Activated T-helper 1 cell treated with anti-CD3 and anti-CD28 coated beads, Interleukin-12 subunit alpha, Interleukin-12 subunit beta, Interleukin-2, Interleukin-4 antibody, amounts not matched to agents 30 ng/mL and 10 ng/mL and 1 ng/mL, durations not matched to agents 14 hours and 24 hours and 36 hours (primary cell): ENCODE results near the gene HINT3. TPM values are rescaled to one million over a fixed set of nuclear protein-coding genes. Genes with fewer than 3 reads are reported as not detected.
"Not testable (repeated sequence)": the region's sequence is repeated elsewhere in the genome, so short reads cannot be mapped to it uniquely, and the experiment has no call there.

Source experiments
- DNase-seq: peaks from one replicate; pipeline ENCODE4 v3.0.0; 2021; ENCODE audit warnings: low spot score
- H3K27ac Mint-ChIP-seq: one replicate; pipeline ENCODE4 v1.8.0; 2021; ENCODE audit warnings: mild to moderate bottlenecking, mixed read lengths
- H3K27me3 Mint-ChIP-seq: one replicate; pipeline ENCODE4 v1.8.0; 2022; ENCODE audit warnings: mild to moderate bottlenecking, moderate library complexity, mixed read lengths; ENCODE audit not compliant: insufficient read depth
- H3K36me3 Mint-ChIP-seq: one replicate; pipeline ENCODE4 v1.8.0; 2021; ENCODE audit warnings: low read depth, mixed read lengths
- H3K4me1 Mint-ChIP-seq: one replicate; pipeline ENCODE4 v1.8.0; 2021; ENCODE audit warnings: low read depth, mixed read lengths
- H3K4me3 Mint-ChIP-seq: one replicate; pipeline ENCODE4 v1.8.0; 2021; ENCODE audit warnings: mild to moderate bottlenecking, moderate library complexity, mixed read lengths
- H3K9me3 Mint-ChIP-seq: one replicate; pipeline ENCODE4 v1.8.0; 2021; ENCODE audit warnings: mixed read lengths
- intact Hi-C: fragments of 100-400 bp; cut with micrococcal nuclease; formaldehyde crosslinking; loops from one replicate; pipeline ENCODE4 v1.15.1; 2024
- total RNA-seq: library from RNA; stranded (reverse); gene quantifications from 2 replicates; pipeline ENCODE4 v1.2.3, GENCODE V29; 2022

Gene HINT3
- total RNA-seq, 1 donor from 2014 or later = 9.4 TPM

DNA sequence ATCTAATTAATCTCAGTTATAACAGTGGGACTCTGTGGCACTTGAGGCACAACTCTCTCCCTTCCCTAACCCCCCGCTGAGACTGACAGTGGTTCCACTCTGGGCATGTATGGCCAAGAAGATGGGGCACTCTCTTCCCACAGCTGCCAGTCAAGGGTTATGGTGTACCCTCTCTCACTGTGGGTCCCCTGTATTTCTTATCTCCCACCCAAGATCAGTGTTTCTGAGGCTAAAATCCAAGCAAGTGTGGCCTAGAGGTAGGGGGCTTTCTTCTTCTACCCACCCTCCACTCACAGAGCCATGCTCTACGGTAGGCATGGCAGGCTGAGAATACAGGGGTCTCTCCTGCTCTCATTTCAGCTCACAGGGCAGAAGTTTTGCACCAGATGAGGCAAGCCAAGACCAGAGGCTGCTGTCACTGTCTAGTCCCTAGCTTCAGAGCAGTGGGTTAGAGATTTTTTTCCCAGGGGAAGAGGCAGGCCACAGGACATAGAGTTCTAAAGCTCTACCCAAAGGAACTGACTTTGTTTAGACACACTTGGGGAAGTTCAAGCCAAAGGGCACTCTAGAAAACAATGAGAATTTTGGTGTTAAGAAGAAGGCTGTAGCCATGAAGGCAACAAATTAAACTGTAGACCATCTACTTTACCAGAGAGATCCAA is 31.7 kb upstream of the HINT3 start:
- no peaks in the 10 kb centered on the region for H3K27me3 Mint-ChIP-seq
- intact Hi-C loops = no loop called here

DNA sequence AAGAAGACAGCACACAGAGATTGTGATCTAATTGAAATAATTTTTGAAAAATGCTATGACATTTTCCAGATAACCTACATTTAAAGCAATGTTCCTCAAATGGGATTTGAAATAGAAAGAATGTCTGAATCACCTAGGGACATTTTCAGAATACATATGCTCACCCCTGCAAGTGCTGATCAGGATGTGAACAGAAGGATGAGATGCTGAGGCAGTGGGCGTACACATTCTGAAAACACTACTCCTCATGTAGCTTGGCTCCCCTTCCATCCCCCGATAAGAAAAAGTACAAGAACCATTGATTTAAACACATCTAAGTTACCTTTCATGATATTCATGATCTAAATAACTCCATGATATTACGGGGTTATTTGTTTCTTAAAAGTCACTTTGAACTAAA is 29.9 kb upstream of the HINT3 start:
- Mint-ChIP-seq H3K4me1 (peaks cover 56% of the 10 kb centered on the region), H3K36me3 (peaks cover 67% of the 10 kb centered on the region)
- intact Hi-C loops = loop anchor here (2.0 kb wide), 1 partner anchor 16 kb away; no protein-coding TSS in a partner anchor

More for the DNA sequence above, 31.7 kb upstream of the HINT3 start:
- peaks cover 59% of the 10 kb centered on the region for H3K36me3 Mint-ChIP-seq
- peak overlapping the region; percentile 35 for H3K27ac Mint-ChIP-seq
- no peak overlapping the region for H3K4me3 Mint-ChIP-seq
- DNase-seq = no peak
- peaks cover 52% of the 10 kb centered on the region for H3K4me1 Mint-ChIP-seq
- no peaks in the 10 kb centered on the region for H3K9me3 Mint-ChIP-seq

DNA sequence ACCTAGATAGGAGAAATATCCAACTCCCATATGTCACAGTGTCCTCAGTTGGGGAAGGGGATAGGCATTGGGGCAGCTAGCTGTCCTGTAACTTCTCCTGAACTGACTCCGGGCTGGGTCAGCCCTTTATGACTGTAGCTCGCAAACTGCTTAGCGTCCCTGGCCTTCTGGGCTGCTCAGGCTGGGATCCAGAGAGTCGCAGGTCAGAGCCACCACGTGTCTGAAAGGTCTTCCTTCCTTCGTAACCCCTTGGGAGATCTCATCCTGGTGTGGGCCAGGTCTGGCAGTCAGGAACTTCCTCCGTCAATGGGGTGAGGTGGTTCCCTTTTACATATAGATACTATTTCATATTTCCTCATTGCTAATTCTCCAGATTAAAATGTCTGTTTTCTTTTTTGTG is 28.8 kb upstream of the HINT3 start:
- H3K4me3 Mint-ChIP-seq = no peak overlapping the region
- H3K9me3 Mint-ChIP-seq = peaks cover 4% of the 10 kb centered on the region
- no peak overlapping the region for H3K27ac Mint-ChIP-seq
- peaks cover 64% of the 10 kb centered on the region for H3K36me3 Mint-ChIP-seq
- H3K27me3 Mint-ChIP-seq = no peaks in the 10 kb centered on the region
- intact Hi-C loops = loop anchor here (2.0 kb wide), 1 partner anchor 17 kb away; no protein-coding TSS in a partner anchor
- H3K4me1 Mint-ChIP-seq = peaks cover 56% of the 10 kb centered on the region
- no peak for DNase-seq

More for the DNA sequence above, 29.9 kb upstream of the HINT3 start:
- no peaks in the 10 kb centered on the region for H3K27me3 Mint-ChIP-seq
- H3K9me3 Mint-ChIP-seq = peaks cover 1% of the 10 kb centered on the region
- no peak overlapping the region for H3K4me3 Mint-ChIP-seq
- DNase-seq = no peak
- H3K27ac Mint-ChIP-seq = peak overlapping the region; percentile 43

DNA sequence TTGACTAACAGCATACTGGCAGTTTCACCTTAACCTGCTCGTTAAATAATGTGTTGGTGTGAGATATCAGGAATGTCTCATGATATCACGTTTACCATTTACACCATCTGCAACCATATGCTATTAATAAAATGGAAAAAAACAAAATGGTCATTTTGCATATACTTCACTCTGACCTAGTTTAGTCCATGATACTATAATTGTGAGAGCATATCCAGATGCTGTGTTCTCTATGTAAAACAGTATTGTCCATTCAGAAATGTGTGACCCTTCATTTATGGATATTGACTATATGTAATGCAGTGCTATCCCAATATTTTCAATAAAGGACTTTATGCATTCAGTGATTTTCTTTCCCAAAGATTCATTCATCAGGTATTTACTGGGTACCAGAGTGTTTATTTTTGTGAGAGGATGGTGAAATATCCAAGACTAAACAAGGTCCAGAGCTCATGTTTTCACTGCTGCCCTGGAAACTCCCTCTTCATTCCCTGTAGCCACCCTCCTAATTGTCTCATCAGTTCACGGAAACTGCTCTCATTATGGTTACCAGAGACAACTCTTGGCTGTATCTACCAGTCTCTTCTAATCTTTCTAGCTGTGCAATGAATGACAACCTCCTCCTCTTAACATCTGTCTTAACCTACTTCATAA is 25.7 kb upstream of the HINT3 start:
- H3K9me3 Mint-ChIP-seq = peaks cover 4% of the 10 kb centered on the region

DNA sequence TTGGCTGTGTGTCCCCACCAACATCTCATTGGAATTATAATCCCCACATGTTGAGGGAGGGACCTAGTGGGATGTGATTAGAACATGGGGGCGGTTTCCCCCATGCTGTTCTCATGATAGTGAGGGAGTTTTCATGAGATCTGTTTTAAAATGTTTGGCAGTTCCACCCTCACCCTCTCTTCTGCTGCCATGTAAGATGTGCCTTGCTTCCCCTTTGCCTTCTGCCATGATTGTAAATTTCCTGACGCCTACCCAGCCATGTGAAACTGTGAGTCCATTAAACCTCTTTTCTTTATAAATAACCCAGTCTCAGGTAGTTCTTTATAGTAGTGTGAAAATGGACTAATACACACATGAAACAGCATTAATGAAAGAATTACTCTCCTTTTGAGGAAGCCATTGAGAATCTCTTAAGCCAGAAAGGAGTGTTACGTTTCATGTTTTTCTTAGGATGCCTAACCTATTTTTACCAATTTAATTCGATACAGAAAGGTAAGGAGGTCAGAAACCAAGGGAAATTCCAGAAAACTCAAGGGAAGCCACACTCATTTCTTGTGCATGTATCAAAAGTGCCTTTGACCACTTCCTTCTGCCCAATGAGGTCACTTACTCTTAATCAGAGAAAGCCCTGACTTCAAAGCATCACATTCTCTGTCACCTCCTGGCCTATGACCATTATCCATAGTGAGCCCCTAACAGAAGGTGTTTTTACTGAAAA is 24.7 kb upstream of the HINT3 start:
- Mint-ChIP-seq H3K27ac (peak overlapping the region; percentile 57), H3K27me3 (no peaks in the 10 kb centered on the region), H3K36me3 (peaks cover 37% of the 10 kb centered on the region), H3K4me3 (no peak overlapping the region), H3K9me3 (peaks cover 4% of the 10 kb centered on the region), H3K4me1 (peaks cover 28% of the 10 kb centered on the region)
- intact Hi-C loops = loop anchor here (1.0 kb wide), 1 partner anchor 11 kb away; no protein-coding TSS in a partner anchor
- DNase-seq = no peak

More for the DNA sequence above, 25.7 kb upstream of the HINT3 start:
- intact Hi-C loops = loop anchor here (1.0 kb wide), 1 partner anchor 12 kb away; no protein-coding TSS in a partner anchor
- no peak overlapping the region for H3K4me3 Mint-ChIP-seq
- H3K27me3 Mint-ChIP-seq = no peaks in the 10 kb centered on the region
- peaks cover 41% of the 10 kb centered on the region for H3K36me3 Mint-ChIP-seq
- H3K27ac Mint-ChIP-seq = no peak overlapping the region
- DNase-seq = no peak
- H3K4me1 Mint-ChIP-seq = peaks cover 33% of the 10 kb centered on the region

DNA sequence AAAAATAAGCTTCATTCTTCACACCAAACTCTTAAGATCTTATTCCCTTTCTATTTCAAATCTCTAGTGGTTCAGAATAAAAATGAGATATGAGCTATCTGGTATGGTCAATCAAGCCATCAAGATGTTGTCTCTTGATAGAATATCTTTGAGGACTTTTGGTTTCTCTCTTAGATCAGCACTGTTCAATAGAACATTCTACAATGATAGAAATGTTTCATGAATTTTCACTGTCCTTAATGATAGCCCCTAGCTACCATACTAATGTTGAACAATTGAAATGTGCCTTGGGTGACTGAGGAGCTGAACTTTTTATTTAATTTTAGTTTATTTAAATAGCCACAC is 24.1 kb upstream of the HINT3 start:
- intact Hi-C loops = no loop called here
- Mint-ChIP-seq H3K27ac (peak overlapping the region; percentile 19), H3K27me3 (no peaks in the 10 kb centered on the region), H3K4me3 (no peak overlapping the region), H3K4me1 (peaks cover 26% of the 10 kb centered on the region), H3K9me3 (peaks cover 4% of the 10 kb centered on the region), H3K36me3 (peaks cover 35% of the 10 kb centered on the region)
- DNase-seq = no peak

DNA sequence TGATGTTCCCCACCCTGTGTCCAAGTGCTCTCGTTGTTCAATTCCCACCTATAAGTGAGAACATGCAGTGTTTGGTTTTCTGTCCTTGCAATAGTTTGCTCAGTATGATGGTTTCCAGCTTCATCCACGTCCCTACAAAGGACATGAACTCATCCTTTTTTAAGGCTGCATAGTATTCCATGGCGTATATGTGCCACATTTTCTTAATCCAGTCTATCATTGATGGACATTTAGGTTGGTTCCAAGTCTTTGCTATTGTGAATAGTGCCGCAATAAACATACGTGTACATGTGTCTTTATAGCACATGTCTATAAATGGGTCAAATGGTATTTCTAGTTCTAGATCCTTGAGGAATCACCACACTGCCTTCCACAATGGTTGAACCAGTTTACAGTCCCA is 21.1 kb upstream of the HINT3 start:
- H3K27ac Mint-ChIP-seq = not testable (repeated sequence)

DNA sequence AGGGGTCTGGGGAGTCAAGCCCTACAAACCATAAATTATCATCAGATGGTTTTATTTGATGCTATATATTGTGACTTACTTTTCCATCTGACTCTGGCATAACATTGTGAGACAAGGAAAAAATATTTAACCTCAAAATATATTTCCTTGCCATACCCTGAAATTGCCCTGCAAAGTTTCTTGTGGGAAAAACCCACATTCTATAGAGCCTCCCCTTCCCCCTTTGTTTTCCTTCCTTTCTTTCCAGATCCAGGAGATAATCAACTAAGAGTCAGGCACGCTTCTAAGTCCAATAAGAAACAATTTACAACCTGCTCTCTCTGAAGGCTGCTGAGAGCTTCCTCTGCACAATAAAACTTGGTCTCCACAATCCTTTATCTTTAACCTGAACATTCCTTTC is 17.5 kb upstream of the HINT3 start:
- intact Hi-C loops = no loop called here
- Mint-ChIP-seq H3K27me3 (peaks cover 3% of the 10 kb centered on the region), H3K27ac (no peak overlapping the region), H3K9me3 (no peaks in the 10 kb centered on the region), H3K4me1 (peaks cover 29% of the 10 kb centered on the region), H3K4me3 (no peak overlapping the region), H3K36me3 (peaks cover 2% of the 10 kb centered on the region)
- no peak for DNase-seq

More for the DNA sequence above, 21.1 kb upstream of the HINT3 start:
- intact Hi-C loops, DNase-seq, H3K9me3 Mint-ChIP-seq, H3K27me3 Mint-ChIP-seq, H3K4me3 Mint-ChIP-seq: not testable (repeated sequence)
- peaks cover 39% of the 10 kb centered on the region for H3K4me1 Mint-ChIP-seq
- peaks cover 19% of the 10 kb centered on the region for H3K36me3 Mint-ChIP-seq

DNA sequence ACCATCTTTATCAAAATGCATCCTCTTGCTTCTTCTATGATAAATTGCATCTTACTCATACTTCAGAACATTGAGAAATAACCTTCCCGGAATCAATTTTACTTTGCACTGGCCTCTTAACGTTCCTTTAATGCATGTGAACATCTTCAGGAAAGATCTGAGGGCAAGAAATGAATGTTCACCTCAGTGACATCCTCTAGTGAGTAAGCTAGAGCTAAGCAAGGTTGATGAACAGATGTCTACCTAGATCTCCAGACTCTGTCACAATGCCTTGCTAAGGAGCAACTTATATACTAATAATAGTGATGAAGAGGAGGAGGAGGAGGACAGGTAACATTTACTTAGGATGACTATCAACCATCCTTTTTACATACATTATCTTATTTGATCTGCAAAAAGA is 16.8 kb upstream of the HINT3 start:
- Mint-ChIP-seq H3K27ac (no peak overlapping the region), H3K36me3 (peaks cover 2% of the 10 kb centered on the region), H3K27me3 (peaks cover 3% of the 10 kb centered on the region), H3K4me3 (no peak overlapping the region), H3K4me1 (peaks cover 34% of the 10 kb centered on the region), H3K9me3 (no peaks in the 10 kb centered on the region)
- DNase-seq = no peak
- intact Hi-C loops = no loop called here

DNA sequence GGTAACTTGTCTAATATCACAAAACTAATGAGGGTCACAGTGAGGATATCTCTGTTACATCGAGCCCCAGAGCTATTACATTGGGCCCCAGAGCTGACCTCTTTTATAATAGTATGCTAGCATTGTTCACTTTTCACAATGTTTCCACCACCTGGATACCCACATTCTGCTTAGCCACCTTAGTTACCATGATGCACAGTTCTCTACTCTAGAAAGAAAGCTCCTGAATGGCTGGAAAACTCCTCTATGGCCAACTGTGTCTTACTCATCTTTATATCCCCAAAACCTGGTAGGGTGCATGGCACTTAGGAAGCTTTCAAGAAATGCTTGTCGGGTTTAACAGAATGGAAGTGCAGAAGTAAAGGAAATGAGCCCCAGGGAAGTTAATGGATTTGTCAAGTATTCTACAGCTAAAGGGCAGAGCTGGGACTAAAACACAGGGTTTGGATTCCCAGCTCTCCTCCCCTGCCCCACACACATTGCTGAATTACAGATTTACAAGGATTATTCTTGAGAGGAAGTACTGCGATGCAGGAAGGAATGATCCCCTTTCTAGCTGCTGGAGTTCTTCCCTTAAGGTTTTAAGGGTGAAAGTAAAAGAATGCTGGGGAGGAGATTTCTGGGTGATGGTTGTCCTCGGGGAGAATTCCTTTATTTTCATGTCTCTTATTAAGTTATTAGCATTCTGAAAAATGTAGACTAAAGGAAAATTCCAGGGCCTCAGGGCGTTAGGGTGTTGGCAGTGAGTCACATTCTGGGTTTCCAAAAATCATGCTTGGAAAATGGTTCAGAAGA is 16.1 kb upstream of the HINT3 start:
- intact Hi-C loops = no loop called here
- H3K27me3 Mint-ChIP-seq = peaks cover 3% of the 10 kb centered on the region
- peaks cover 2% of the 10 kb centered on the region for H3K36me3 Mint-ChIP-seq
- DNase-seq = no peak
- H3K4me3 Mint-ChIP-seq = no peak overlapping the region
- H3K9me3 Mint-ChIP-seq = no peaks in the 10 kb centered on the region
- H3K4me1 Mint-ChIP-seq = peaks cover 34% of the 10 kb centered on the region
- no peak overlapping the region for H3K27ac Mint-ChIP-seq

DNA sequence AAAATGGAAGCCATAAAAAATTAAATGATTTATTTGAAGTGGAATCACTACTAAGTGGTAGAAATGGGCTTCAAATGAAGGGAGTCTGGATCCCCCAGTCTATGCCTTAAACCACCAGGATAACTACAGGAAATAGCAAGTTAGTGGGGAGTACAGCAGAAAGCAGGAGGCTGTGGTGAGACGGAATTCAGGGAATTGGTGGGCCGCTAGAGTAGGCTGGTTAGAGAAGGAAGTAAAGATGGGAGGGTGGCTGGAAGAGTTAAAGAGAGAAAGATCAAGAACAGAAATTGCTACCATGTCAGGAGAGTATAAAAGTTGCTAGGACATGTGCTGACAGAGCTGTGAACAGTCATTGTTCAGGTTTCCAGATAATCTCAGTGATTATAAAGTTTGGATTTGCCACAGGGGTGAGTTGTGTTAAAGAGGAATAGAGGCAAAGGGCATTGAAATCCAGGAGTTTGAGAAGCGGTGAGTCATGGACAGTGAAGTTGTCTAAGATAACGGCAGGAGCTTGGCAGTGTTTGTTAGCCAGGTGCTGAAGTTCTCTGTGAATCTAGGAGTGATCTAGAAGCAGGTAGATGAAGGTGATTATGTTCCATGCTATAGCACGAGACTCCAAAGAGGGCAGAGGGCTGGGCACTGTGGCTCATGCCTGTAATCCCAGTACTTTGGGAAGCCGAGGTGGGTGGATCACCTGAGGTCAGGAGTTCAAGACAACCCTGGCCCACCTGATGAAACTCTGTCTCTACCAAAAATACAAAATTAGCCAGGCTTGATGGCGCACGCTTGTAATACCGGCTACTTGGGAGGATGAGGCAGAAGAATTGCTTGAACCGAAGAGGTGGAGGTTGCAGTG is 13.7 kb upstream of the HINT3 start:
- Mint-ChIP-seq H3K27me3 (peaks cover 3% of the 10 kb centered on the region), H3K9me3 (no peaks in the 10 kb centered on the region), H3K4me3 (no peak overlapping the region), H3K4me1 (peaks cover 41% of the 10 kb centered on the region), H3K27ac (peak overlapping the region; percentile 36), H3K36me3 (peaks cover 2% of the 10 kb centered on the region)
- DNase-seq = no peak
- intact Hi-C loops = loop anchor here (1.0 kb wide), 1 partner anchor 12 kb away; no protein-coding TSS in a partner anchor
